Endothelial cell of umbilical vein (primary cell): ENCODE results near the gene ATG7. TPM values are rescaled to one million over a fixed set of nuclear protein-coding genes. Genes with fewer than 3 reads are reported as not detected.

Source experiments
- BruUV-seq: library from RNA; stranded (reverse); fragments of 400-500 nt; replicated peaks from 2 replicates; lab custom pipeline; 2021; lab: Mats Ljungman, UMichigan
- CTCF ChIA-PET: fragments of 300-600, 350-600 bp; sonication (Branson Sonifier 250); formaldehyde crosslinking; loops from one replicate; lab custom pipeline; 2021; ENCODE audit warnings: antibody characterized with exemption, inconsistent platforms; lab: Charles Lee
- POLR2A ChIA-PET: fragments of 300-600, 350-600 bp; sonication (Branson Sonifier 250); formaldehyde crosslinking; loops from one replicate; lab custom pipeline; 2021; ENCODE audit warnings: antibody characterized with exemption, inconsistent platforms; lab: Charles Lee
- DNase-seq: peaks from one replicate; pipeline ENCODE4 v3.0.0-alpha.2; 2011; ENCODE audit warnings: low read depth, low spot score
- FAIRE-seq: peaks from 2 replicates; lab custom pipeline; 2011; peaks lifted over from hg19 to GRCh38; lab: Jason Lieb, UNC
- H2AFZ ChIP-seq: 2 replicates; pipeline ENCODE4 v1.6.0; 2012; ENCODE audit warnings: low read depth, low read length, control low read depth, inconsistent platforms
- H3K27ac ChIP-seq: 2 replicates; pipeline ENCODE4 v1.5.1; 2011; ENCODE audit warnings: low read depth, mild to moderate bottlenecking, control low read depth, low read length, moderate library complexity; ENCODE audit not compliant: insufficient read depth
- H3K27me3 ChIP-seq, 2 experiments: 2 replicates each; pipeline versions ENCODE4 v1.6.0 to v1.6.1; 2011; ENCODE audit warnings: low read length in 2 of 2, mixed read lengths in 1 of 2; ENCODE audit not compliant: control insufficient read depth in 2 of 2, insufficient read depth in 2 of 2
- H3K36me3 ChIP-seq, 2 experiments: 2 replicates in 1 of 2; 3 replicates in 1 of 2; pipeline ENCODE4 v1.5.1; 2011; ENCODE audit warnings: low read length in 2 of 2, mild to moderate bottlenecking in 1 of 2, moderate library complexity in 1 of 2; ENCODE audit not compliant: control insufficient read depth in 2 of 2, insufficient read depth in 2 of 2; ENCODE audit errors: extremely low read depth in 1 of 2
- H3K4me1 ChIP-seq: 3 replicates; pipeline ENCODE4 v1.5.1; 2011; ENCODE audit warnings: mild to moderate bottlenecking, low read length; ENCODE audit not compliant: control insufficient read depth, insufficient read depth; ENCODE audit errors: extremely low read depth
- H3K4me2 ChIP-seq: 2 replicates; pipeline ENCODE4 v1.6.1; 2011; ENCODE audit warnings: low read length, control low read depth, mixed read lengths; ENCODE audit not compliant: insufficient read depth
- H3K4me3 ChIP-seq, 3 experiments: fragments of 200-600 bp in 1 of 3; sonication (generic), shearing (Covaris generic) in 1 of 3; replicated peaks in 1 of 3; 2 replicates each; pipeline ENCODE4 v1.5.1; 2011 to 2016; ENCODE audit warnings: control low read depth in 3 of 3, low read length in 3 of 3, mild to moderate bottlenecking in 2 of 3, inconsistent platforms in 1 of 3, low read depth in 1 of 3, moderate library complexity in 1 of 3; ENCODE audit not compliant: insufficient read depth in 1 of 3
- H3K79me2 ChIP-seq: 2 replicates; pipeline ENCODE4 v1.6.0; 2012; ENCODE audit warnings: low read length, inconsistent platforms; ENCODE audit not compliant: control insufficient read depth, insufficient read depth
- H3K9ac ChIP-seq: replicated peaks from 2 replicates; pipeline ENCODE3; 2011; ENCODE audit warnings: low read length, control low read depth; ENCODE audit not compliant: insufficient read depth; ENCODE audit errors: extremely low read depth
- H3K9me1 ChIP-seq: replicated peaks from 3 replicates; pipeline ENCODE4 v1.6.0; 2011; ENCODE audit warnings: mild to moderate bottlenecking, low read length; ENCODE audit not compliant: control insufficient read depth, insufficient read depth; ENCODE audit errors: extremely low read depth
- H3K9me3 ChIP-seq: replicated peaks from 2 replicates; pipeline ENCODE4 v1.5.1; 2012; ENCODE audit warnings: low read length, inconsistent platforms; ENCODE audit not compliant: control insufficient read depth, insufficient read depth
- H4K20me1 ChIP-seq: replicated peaks from 2 replicates; pipeline ENCODE3; 2011; ENCODE audit warnings: mild to moderate bottlenecking, low read length; ENCODE audit not compliant: control insufficient read depth, insufficient read depth; ENCODE audit errors: extremely low read depth
- EZH2 ChIP-seq: IDR thresholded peaks from 2 replicates; pipeline ENCODE4 v1.6.1; 2012; ENCODE audit warnings: borderline replicate concordance, low read depth, mild to moderate bottlenecking, moderate library complexity, low read length, inconsistent platforms; ENCODE audit not compliant: severe bottlenecking
- FOS ChIP-seq: IDR thresholded peaks from 2 replicates; pipeline ENCODE4 v1.6.1; 2011; ENCODE audit warnings: mild to moderate bottlenecking, low read length, moderate library complexity, borderline replicate concordance; ENCODE audit not compliant: insufficient read depth
- GATA2 ChIP-seq: IDR thresholded peaks from 2 replicates; pipeline ENCODE4 v1.7.0; 2011; ENCODE audit warnings: low read depth, mild to moderate bottlenecking, moderate library complexity, mixed read lengths, low read length; ENCODE audit not compliant: insufficient read length, insufficient read depth
- JUN ChIP-seq: IDR thresholded peaks from 2 replicates; pipeline ENCODE4 v1.6.1; 2011; ENCODE audit warnings: borderline replicate concordance, low read depth; ENCODE audit not compliant: insufficient read length, insufficient read depth
- MYC ChIP-seq: IDR thresholded peaks from one replicate; pipeline ENCODE4 v1.6.1; 2011; ENCODE audit warnings: mild to moderate bottlenecking, low read depth, low read length
- POLR2A ChIP-seq: IDR thresholded peaks from 2 replicates; pipeline ENCODE4 v1.6.1; 2012; ENCODE audit warnings: low read depth, mild to moderate bottlenecking, control low read depth, low read length
- POLR2AphosphoS5 ChIP-seq: IDR thresholded peaks from 2 replicates; pipeline ENCODE4 v1.6.1; 2012; ENCODE audit warnings: low read depth, mild to moderate bottlenecking, control low read depth, low read length, moderate library complexity; ENCODE audit not compliant: insufficient read depth
- dilution Hi-C: fragments of 300-500 bp; cut with MboI; formaldehyde crosslinking; loops from one replicate; pipeline ENCODE4 v1.15.0; 2019; ENCODE audit warnings: low sequenced_read_pairs; ENCODE audit not compliant: extremely low pct_ligation_motif_present
- intact Hi-C: fragments of 100-400 bp; cut with micrococcal nuclease; formaldehyde crosslinking; loops from one replicate; pipeline ENCODE4 v1.10.0; 2022
- polyA plus RNA-seq, 4 experiments: library from polyadenylated mRNA; depleted of rRNA in 3 of 4; stranded (reverse) in 3 of 4; unstranded in 1 of 4; fragments of >200 nt; gene quantifications; 2 replicates each; pipeline versions ENCODE4 v1.2.1 to v1.2.3, GENCODE V29; 2011 to 2012; ENCODE audit warnings: missing spikeins in 1 of 4
- total RNA-seq: library from RNA; stranded (reverse); gene quantifications from 2 replicates; pipeline ENCODE4 v1.2.3, GENCODE V29; 2021
- TF ChIP-seq, protein P1 (sequence below), 2 donors: IDR thresholded peaks; 1 replicate in 1 of 2; 2 replicates in 1 of 2; pipeline ENCODE4 v1.5.1; 2011; ENCODE audit warnings: low read length in 2 of 2, mild to moderate bottlenecking in 2 of 2, moderate library complexity in 2 of 2, control low read depth in 1 of 2, inconsistent platforms in 1 of 2, low read depth in 1 of 2; ENCODE audit not compliant: insufficient read depth in 1 of 2; ENCODE audit errors: extremely low read depth in 1 of 2
- TF ChIP-seq, protein P2 (sequence below): IDR thresholded peaks from 2 replicates; pipeline ENCODE4 v1.6.1; 2011; ENCODE audit not compliant: insufficient read depth, insufficient read length

ATG7 gene
- total and polyA plus RNA-seq, 2 donors (not counting 3 experiments of a cell fraction or from before 2014, with no cell fraction given) = 30.8 to 48.3 TPM

DNA sequence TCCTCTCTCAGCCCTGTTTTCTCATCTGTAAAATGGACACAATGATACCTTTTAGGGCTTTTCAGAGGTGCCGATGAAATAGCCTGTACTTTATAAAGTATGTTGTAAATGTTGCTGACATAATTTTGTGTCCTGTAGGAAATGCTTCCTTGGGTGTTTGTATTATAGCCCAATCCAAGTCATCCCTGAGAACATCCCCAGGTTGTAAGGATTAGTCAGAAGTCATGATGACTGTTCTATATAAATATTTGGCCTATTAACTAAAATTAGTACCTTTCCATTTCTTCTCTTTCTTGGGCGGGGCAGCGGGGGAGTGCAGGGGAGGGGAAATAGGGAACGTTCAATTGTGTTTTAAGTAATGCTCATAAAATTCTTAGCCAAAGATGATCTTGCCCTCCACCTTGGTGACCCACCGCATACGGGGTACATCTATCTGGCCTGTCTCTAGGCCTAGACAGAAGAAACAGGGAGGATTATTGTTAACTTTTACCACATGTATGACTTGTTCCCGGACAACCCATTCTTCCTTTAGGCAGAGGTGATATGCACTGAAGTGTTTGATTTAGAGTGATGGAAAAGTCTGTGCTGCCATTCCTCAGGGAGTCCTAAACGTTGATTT, 250.9 kb downstream of the ATG7 start:
- Histone ChIP-seq H3K4me3 (no peak overlapping the region), H4K20me1 (no peaks in the 10 kb centered on the region), H3K9me3 (no peaks in the 10 kb centered on the region), H3K36me3 (no peaks in the 10 kb centered on the region), H3K27me3 (no peaks in the 10 kb centered on the region), H3K4me2 (no peak overlapping the region), H3K9ac (no peak overlapping the region), H3K79me2 (no peaks in the 10 kb centered on the region), H2AFZ (peak overlapping the region; percentile 47), H3K4me1 (peaks cover 8% of the 10 kb centered on the region), H3K9me1 (no peaks in the 10 kb centered on the region), H3K27ac (no peak overlapping the region)
- no TSS peak for BruUV-seq
- dilution Hi-C loops (no loop called here), intact Hi-C loops (no loop called here)
- POLR2A ChIA-PET = no interaction called here
- no peak for TF ChIP-seq JUN
- peak; percentile 5 for TF ChIP-seq FOS
- DNase-seq (no peak), FAIRE-seq (no peak)
- CTCF ChIA-PET = interaction anchor here (0.8 to 1.7 kb wide), 3 partner anchors 14 to 121 kb away, joined by 3 to 8 read pairs (median 5); no protein-coding TSS in a partner anchor

DNA sequence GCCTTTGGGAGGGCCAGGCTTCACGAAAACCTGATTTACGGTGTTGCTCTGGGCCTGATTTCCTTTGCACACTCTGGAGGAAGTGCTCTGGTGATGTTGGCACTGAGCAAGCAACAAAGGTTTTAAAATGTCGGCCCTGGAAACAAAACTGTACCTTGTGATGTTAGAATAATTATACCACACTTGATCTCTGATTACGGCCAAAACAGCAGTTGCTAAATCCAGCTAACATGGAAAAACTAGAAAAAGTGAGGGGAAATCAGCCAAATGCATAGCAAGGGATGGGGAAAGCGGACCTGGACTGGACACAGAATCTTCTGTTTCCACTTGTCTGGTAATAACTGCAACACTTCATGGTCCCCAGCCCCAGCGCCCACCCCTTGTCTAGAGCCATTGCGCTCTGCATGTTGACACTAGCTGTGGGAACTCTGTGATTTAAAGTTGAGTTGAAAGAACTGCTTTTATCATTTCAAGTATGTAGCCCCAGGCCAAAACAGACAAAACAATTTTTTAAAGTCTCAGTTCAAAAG, 251.4 kb downstream of the ATG7 start:
- no peak overlapping the region for H3K9ac ChIP-seq
- TF ChIP-seq, protein P1, sequence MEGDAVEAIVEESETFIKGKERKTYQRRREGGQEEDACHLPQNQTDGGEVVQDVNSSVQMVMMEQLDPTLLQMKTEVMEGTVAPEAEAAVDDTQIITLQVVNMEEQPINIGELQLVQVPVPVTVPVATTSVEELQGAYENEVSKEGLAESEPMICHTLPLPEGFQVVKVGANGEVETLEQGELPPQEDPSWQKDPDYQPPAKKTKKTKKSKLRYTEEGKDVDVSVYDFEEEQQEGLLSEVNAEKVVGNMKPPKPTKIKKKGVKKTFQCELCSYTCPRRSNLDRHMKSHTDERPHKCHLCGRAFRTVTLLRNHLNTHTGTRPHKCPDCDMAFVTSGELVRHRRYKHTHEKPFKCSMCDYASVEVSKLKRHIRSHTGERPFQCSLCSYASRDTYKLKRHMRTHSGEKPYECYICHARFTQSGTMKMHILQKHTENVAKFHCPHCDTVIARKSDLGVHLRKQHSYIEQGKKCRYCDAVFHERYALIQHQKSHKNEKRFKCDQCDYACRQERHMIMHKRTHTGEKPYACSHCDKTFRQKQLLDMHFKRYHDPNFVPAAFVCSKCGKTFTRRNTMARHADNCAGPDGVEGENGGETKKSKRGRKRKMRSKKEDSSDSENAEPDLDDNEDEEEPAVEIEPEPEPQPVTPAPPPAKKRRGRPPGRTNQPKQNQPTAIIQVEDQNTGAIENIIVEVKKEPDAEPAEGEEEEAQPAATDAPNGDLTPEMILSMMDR (IDR thresholded peaks at IDR 0.05; ENCODE audit: extremely low read depth in 1 of 2, insufficient read depth in 1 of 2, low read depth in 1 of 2, low read length in 2 of 2) = no peak
- TF ChIP-seq FOS = no peak
- TF ChIP-seq, protein P2, sequence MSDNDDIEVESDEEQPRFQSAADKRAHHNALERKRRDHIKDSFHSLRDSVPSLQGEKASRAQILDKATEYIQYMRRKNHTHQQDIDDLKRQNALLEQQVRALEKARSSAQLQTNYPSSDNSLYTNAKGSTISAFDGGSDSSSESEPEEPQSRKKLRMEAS = no peak
- TF ChIP-seq EZH2 = no peak
- TF ChIP-seq JUN = no peak
- no peak for TF ChIP-seq POLR2A
- no peak for TF ChIP-seq POLR2AphosphoS5
- no peak for TF ChIP-seq GATA2
- no peak for TF ChIP-seq MYC
- FAIRE-seq (peak; percentile 70), DNase-seq (peak; percentile 84)
- H3K9me1 ChIP-seq = no peaks in the 10 kb centered on the region
- peaks cover 8% of the 10 kb centered on the region for H3K4me1 ChIP-seq
- POLR2A ChIA-PET = no interaction called here
- H3K4me3 ChIP-seq = no peak overlapping the region
- peak overlapping the region; percentile 47 for H2AFZ ChIP-seq
- H3K27ac ChIP-seq = no peak overlapping the region
- H3K9me3 ChIP-seq = no peaks in the 10 kb centered on the region
- no peaks in the 10 kb centered on the region for H3K79me2 ChIP-seq
- no peaks in the 10 kb centered on the region for H3K36me3 ChIP-seq
- intact Hi-C loops = no loop called here
- H4K20me1 ChIP-seq = no peaks in the 10 kb centered on the region
- dilution Hi-C loops = no loop called here
- CTCF ChIA-PET = interaction anchor here (0.8 kb wide), 1 partner anchor 12 kb away, joined by 3 read pairs; no protein-coding TSS in a partner anchor
- no TSS peak for BruUV-seq
- H3K4me2 ChIP-seq = no peak overlapping the region
- H3K27me3 ChIP-seq = no peaks in the 10 kb centered on the region
